GM10266 (cell line): Measurements from ENCODE around the gene SCN4A.
"Not testable (repeated sequence)": the region's sequence is repeated elsewhere in the genome, so short reads cannot be mapped to it uniquely, and the experiment has no call there.

Experiments used
- DNase-seq: peaks from one replicate; pipeline ENCODE4 v3.0.0; 2012; ENCODE audit errors: extremely low spot score
- CTCF ChIP-seq: IDR thresholded peaks from 2 replicates; pipeline ENCODE4 v1.5.1; 2012; ENCODE audit warnings: mild to moderate bottlenecking, low read depth; ENCODE audit not compliant: control insufficient read depth, insufficient read depth; ENCODE audit errors: missing control alignments

The SCN4A gene

GRCh38 chr17:63911041-63911635 is 61.6 kb downstream of the SCN4A start, which contains the start of gene CSHL1:
Gene CSHL1, minus strand, starts transcription at chr17:63911258. Its CDS starts 62 bp downstream, at chr17:63911196.
- no peak for DNase-seq
- no peak for TF ChIP-seq CTCF

- DNase-seq, result no peak
- TF ChIP-seq CTCF, result no peak
These were observed 62.6 kb downstream of the SCN4A start for GRCh38 chr17:63910096-63910495.

- DNase-seq, result not testable (repeated sequence)
These were observed 63.1 kb downstream of the SCN4A start for GRCh38 chr17:63909586-63909985.

GRCh38 chr17:63907161-63907778 is 65.4 kb downstream of the SCN4A start:
- DNase-seq, result not testable (repeated sequence)
- TF ChIP-seq CTCF, result peak; percentile 18

GRCh38 chr17:63904796-63905195 is 67.9 kb downstream of the SCN4A start:
- not testable (repeated sequence) for DNase-seq

GRCh38 chr17:63903787-63904201 is 68.9 kb downstream of the SCN4A start:
- not testable (repeated sequence) for DNase-seq
- TF ChIP-seq CTCF, result peak; percentile 29

GRCh38 chr17:63901971-63902370 is 70.7 kb downstream of the SCN4A start:
- not testable (repeated sequence) for DNase-seq

- not testable (repeated sequence) for DNase-seq
These were observed 73.6 kb downstream of the SCN4A start for GRCh38 chr17:63898899-63899798.

GRCh38 chr17:63896524-63897354 is 76.0 kb downstream of the SCN4A start, which contains the start of gene CSH1:
Gene CSH1, minus strand, starts transcription at chr17:63896574. Its CDS starts 63 bp downstream, at chr17:63896511.
- DNase-seq, result not testable (repeated sequence)

- DNase-seq, result not testable (repeated sequence)
These were observed 77.9 kb downstream of the SCN4A start for GRCh38 chr17:63894821-63895220.

- not testable (repeated sequence) for DNase-seq
These were observed 78.7 kb downstream of the SCN4A start for GRCh38 chr17:63894021-63894420.

- not testable (repeated sequence) for DNase-seq
These were observed 80.2 kb downstream of the SCN4A start for GRCh38 chr17:63892316-63893037.
